Mucosa of stomach (tissue), 1 donor: ENCODE data around the gene ABCC2.

Source experiments
- H3K27me3 ChIP-seq: one replicate; pipeline ENCODE4 v1.7.0; 2013; ENCODE audit warnings: mild to moderate bottlenecking, low read length; ENCODE audit not compliant: control insufficient read depth, insufficient read depth
- H3K36me3 ChIP-seq: one replicate; pipeline ENCODE4 v1.7.0; 2013; ENCODE audit warnings: low read length; ENCODE audit not compliant: control insufficient read depth, insufficient read depth
- H3K4me1 ChIP-seq: one replicate; pipeline ENCODE4 v1.7.0; 2013; ENCODE audit warnings: mild to moderate bottlenecking, low read length; ENCODE audit not compliant: control insufficient read depth, insufficient read depth
- H3K4me3 ChIP-seq: one replicate; pipeline ENCODE4 v1.7.0; 2013; ENCODE audit warnings: low read length
- H3K9ac ChIP-seq: one replicate; pipeline ENCODE4 v1.7.0; 2013; ENCODE audit warnings: mild to moderate bottlenecking, low read length, moderate library complexity
- H3K9me3 ChIP-seq: one replicate; pipeline ENCODE4 v1.7.0; 2013; ENCODE audit warnings: mild to moderate bottlenecking, low read length, moderate library complexity; ENCODE audit not compliant: control insufficient read depth
- donor health status: Pancreatic carcinoma.

The ABCC2 gene

DNA sequence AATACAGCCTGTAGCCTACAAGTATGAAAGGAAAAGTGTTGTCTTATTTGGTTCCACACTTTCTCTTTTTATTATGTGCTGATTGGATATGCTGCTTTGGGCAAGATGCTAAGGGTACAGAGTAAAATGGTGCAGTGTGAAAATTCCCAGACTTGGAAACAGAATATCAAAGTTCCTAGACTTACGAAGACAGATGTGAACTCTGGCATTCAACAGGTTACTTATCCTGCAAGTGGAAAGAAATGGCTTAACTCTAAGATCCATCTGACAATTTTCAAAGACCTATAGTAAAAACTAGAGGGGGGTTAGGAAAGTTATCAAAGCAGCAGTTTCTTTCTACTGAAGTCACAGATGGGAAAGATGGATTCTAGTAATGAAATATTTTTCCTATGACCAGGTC is 26.3 kb upstream of the ABCC2 start:
- Histone ChIP-seq H3K36me3 (no peaks in the 10 kb centered on the region), H3K27me3 (no peaks in the 10 kb centered on the region), H3K9ac (no peak overlapping the region)

DNA sequence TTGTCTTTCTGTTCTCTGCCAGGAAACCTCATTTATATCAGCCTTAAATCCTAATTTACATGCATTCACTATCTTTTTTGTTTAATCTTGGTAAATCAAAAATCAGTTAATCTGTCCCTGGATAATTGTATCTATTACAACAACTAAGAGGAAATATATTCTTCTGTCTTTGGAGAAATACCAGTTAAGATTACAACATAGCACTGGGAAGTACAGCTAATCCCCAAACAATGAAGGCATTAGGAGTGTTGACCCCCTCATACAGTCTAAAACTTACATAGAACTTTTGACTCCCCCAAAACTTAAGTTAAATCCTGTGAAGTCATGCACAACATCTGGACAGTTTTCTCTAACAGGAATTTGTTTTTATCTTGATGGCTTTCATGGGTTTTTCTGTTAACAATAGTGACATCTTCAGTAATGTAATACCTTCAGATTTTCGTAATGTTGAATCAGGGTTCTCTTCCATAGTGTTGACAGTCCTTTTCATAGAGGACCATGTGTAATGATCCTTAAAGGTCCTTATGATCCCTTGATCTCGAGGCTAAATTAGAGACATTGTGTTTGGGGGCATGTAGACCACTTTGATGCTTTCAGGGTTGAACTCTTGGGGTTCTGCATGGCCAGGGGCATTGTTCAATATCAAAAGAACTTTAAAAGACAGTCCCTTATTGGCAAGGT is 24.1 kb upstream of the ABCC2 start:
- no peaks in the 10 kb centered on the region for H3K36me3 ChIP-seq
- H3K9ac ChIP-seq: no peak overlapping the region

More for the DNA sequence above, 26.3 kb upstream of the ABCC2 start:
- no peaks in the 10 kb centered on the region for H3K4me1 ChIP-seq
- no peaks in the 10 kb centered on the region for H3K9me3 ChIP-seq
- no peak overlapping the region for H3K4me3 ChIP-seq

DNA sequence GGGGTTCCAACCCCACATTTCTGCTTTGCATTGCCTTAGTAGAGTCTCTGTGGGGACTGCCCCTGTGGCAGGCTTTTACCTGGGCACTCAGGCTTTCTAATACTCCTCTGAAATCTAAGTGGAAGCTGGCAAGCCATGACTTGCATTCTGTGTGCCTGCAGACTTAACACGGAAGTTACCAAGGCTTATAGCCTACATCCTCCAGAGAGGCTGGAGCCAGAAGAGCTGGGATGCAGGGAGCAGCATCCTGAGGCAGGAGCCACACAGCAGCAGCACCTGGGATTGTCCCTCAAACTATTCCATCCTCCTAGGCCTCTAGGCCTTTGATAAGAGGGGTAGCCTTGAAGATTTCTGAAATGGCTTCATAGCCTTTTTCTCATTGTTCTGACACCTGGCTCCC is 22.1 kb upstream of the ABCC2 start:
- no peaks in the 10 kb centered on the region for H3K36me3 ChIP-seq

More for the DNA sequence above, 24.1 kb upstream of the ABCC2 start:
- H3K9me3 ChIP-seq: no peaks in the 10 kb centered on the region
- H3K4me3 ChIP-seq: no peak overlapping the region
- H3K27me3 ChIP-seq: no peaks in the 10 kb centered on the region
- H3K4me1 ChIP-seq: no peaks in the 10 kb centered on the region

GRCh38 chr10:99761365-99761764 is 21.1 kb upstream of the ABCC2 start:
- no peak overlapping the region for H3K9ac ChIP-seq
- H3K4me3 ChIP-seq: no peak overlapping the region
- H3K4me1 ChIP-seq: no peaks in the 10 kb centered on the region
- H3K27me3 ChIP-seq: no peaks in the 10 kb centered on the region
- H3K9me3 ChIP-seq: no peaks in the 10 kb centered on the region
- H3K36me3 ChIP-seq: no peaks in the 10 kb centered on the region

More for the DNA sequence above, 22.1 kb upstream of the ABCC2 start:
- Histone ChIP-seq H3K4me1 (no peaks in the 10 kb centered on the region), H3K27me3 (no peaks in the 10 kb centered on the region), H3K9ac (no peak overlapping the region), H3K9me3 (no peaks in the 10 kb centered on the region), H3K4me3 (no peak overlapping the region)

GRCh38 chr10:99765672-99766301 is 16.7 kb upstream of the ABCC2 start:
- no peaks in the 10 kb centered on the region for H3K9me3 ChIP-seq
- H3K36me3 ChIP-seq: no peaks in the 10 kb centered on the region
- H3K27me3 ChIP-seq: no peaks in the 10 kb centered on the region
- H3K9ac ChIP-seq: no peak overlapping the region
- no peaks in the 10 kb centered on the region for H3K4me1 ChIP-seq
- H3K4me3 ChIP-seq: no peak overlapping the region

GRCh38 chr10:99766302-99766681 is 16.1 kb upstream of the ABCC2 start:
- H3K36me3 ChIP-seq: no peaks in the 10 kb centered on the region
- H3K4me3 ChIP-seq: no peak overlapping the region
- H3K9me3 ChIP-seq: no peaks in the 10 kb centered on the region
- no peak overlapping the region for H3K9ac ChIP-seq
- no peaks in the 10 kb centered on the region for H3K27me3 ChIP-seq
- H3K4me1 ChIP-seq: no peaks in the 10 kb centered on the region

GRCh38 chr10:99767901-99768300 is 14.5 kb upstream of the ABCC2 start:
- no peaks in the 10 kb centered on the region for H3K36me3 ChIP-seq
- H3K27me3 ChIP-seq: no peaks in the 10 kb centered on the region
- H3K9ac ChIP-seq: no peak overlapping the region
- no peaks in the 10 kb centered on the region for H3K4me1 ChIP-seq
- no peak overlapping the region for H3K4me3 ChIP-seq
- no peaks in the 10 kb centered on the region for H3K9me3 ChIP-seq

DNA sequence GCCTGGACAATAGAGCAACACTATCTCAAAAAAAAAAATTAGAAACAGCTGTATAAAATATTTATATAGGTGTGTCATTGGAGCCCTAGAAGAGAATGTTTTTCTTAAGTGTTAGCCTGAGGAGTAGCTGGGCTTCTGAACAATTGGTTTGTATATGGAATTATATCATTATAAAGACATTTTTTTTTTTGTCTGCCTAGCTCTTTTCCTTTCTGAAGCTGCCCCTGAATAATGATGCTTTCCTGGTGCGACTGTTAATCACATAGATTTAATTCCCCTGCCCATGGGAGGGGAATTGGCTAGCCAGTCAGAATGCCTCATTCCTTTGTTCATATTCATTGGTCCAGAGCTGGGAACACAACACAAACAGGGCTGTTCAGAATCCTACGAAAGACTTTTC is 13.9 kb upstream of the ABCC2 start:
- Histone ChIP-seq H3K9me3 (no peaks in the 10 kb centered on the region), H3K4me1 (no peaks in the 10 kb centered on the region), H3K9ac (no peak overlapping the region), H3K36me3 (no peaks in the 10 kb centered on the region), H3K27me3 (no peaks in the 10 kb centered on the region), H3K4me3 (no peak overlapping the region)

GRCh38 chr10:99769706-99770105 is 12.7 kb upstream of the ABCC2 start:
- H3K27me3 ChIP-seq: no peaks in the 10 kb centered on the region

GRCh38 chr10:99770408-99771045 is 11.9 kb upstream of the ABCC2 start:
- H3K4me3 ChIP-seq: no peak overlapping the region
- no peaks in the 10 kb centered on the region for H3K27me3 ChIP-seq
- no peak overlapping the region for H3K9ac ChIP-seq
- H3K9me3 ChIP-seq: no peaks in the 10 kb centered on the region
- H3K4me1 ChIP-seq: no peaks in the 10 kb centered on the region
- H3K36me3 ChIP-seq: no peaks in the 10 kb centered on the region

More at GRCh38 chr10:99769706-99770105, 12.7 kb upstream of the ABCC2 start:
- H3K9ac ChIP-seq: no peak overlapping the region
- H3K4me3 ChIP-seq: no peak overlapping the region
- no peaks in the 10 kb centered on the region for H3K9me3 ChIP-seq
- no peaks in the 10 kb centered on the region for H3K4me1 ChIP-seq
- H3K36me3 ChIP-seq: no peaks in the 10 kb centered on the region

- Histone ChIP-seq H3K36me3 (no peaks in the 10 kb centered on the region), H3K4me1 (no peaks in the 10 kb centered on the region), H3K4me3 (no peak overlapping the region), H3K9me3 (no peaks in the 10 kb centered on the region), H3K9ac (no peak overlapping the region), H3K27me3 (no peaks in the 10 kb centered on the region)
Measured at GRCh38 chr10:99775850-99776249, 6.6 kb upstream of the ABCC2 start.

- Histone ChIP-seq H3K27me3 (no peaks in the 10 kb centered on the region), H3K4me3 (no peak overlapping the region), H3K4me1 (no peaks in the 10 kb centered on the region), H3K9ac (no peak overlapping the region), H3K36me3 (no peaks in the 10 kb centered on the region), H3K9me3 (no peaks in the 10 kb centered on the region)
Measured at GRCh38 chr10:99777918-99778714, 4.3 kb upstream of the ABCC2 start.
